NCI-H82 (cell line): Measurements from ENCODE around the gene USP53.
"Not testable (repeated sequence)": the region's sequence is repeated elsewhere in the genome, so short reads cannot be mapped to it uniquely, and the experiment has no call there.

ENCODE experiments used
- DNase-seq: peaks from one replicate; lab custom pipeline; 2025; lab: John Stamatoyannopoulos, UW

The USP53 gene

DNA sequence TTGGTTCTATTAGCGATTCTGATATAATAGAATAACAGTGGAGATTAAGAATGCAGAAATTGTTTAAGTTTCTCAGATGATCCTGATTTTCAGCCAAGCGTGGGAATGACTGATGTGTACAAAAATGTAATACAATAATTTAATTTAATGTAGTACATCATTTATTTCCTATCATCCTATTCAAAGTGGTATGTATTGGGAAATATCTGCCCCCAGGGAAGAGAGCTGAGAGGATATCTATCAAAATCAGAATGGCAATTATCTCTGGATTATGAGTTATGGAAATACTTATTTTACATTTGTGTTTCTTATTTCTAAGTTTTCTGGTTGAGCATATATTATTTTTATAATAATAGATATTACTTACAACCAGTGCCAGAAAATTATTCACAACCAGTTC, 105.5 kb downstream of the USP53 start:
- DNase-seq = no peak

DNA sequence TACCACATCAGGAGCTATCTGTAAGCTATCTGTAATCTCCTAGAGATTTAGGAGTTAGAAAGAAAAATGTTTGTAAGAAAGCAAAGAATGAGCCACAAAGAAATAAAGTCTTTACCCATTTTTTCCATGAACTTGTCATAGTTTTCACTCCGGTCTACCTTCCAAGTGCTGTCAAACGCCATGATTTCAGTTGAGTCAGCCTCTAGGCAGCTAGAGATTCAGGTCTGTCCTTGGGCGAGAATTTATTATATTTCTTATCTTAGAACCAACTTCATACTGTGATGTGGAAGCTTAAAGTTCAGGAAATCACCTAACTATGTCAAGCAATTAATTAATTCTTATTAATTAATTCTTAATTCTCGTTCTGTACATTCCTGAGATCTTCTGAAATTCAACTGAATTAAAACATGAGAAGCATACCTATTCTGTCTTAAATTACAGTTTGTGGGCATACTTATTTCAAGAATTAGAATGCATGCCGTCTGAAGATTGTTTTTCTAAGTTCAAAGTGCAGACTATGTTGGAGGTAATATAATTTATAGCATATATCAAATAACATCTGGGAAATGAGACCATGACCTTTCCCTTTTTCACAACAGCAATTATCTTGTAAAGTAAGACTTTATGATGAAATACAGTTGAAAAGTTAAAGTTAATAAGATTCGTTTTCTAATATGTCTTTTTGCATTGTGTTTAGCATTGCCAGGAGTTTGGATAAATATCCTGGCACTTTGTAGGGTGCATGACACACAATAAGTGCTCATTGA, 109.6 kb downstream of the USP53 start, which contains the start of gene FABP2:
TSS of gene FABP2 (minus strand) at position 218 of the 767 bp plus-strand sequence. CDS start at position 182, 36 bp downstream.
- DNase-seq = no peak

DNA sequence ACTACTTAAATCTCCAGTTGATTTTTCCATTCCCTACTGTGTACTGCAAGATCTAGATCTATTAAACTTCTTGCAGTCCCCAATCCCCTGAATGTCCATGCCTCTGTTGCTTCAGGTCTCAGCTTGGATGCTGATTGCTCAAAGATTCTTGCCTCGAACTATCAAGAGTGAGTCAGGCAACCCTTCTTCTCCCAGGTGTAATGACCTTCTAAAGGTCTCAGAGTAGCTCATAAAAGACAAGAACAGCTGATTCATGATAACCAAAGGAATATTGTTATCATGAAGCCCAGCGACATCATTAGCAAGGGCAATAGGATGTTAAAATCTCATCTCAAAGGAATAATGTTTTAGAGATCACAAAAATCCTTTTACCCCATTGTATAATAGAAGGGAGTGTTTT, 116.2 kb downstream of the USP53 start:
- no peak for DNase-seq

DNA sequence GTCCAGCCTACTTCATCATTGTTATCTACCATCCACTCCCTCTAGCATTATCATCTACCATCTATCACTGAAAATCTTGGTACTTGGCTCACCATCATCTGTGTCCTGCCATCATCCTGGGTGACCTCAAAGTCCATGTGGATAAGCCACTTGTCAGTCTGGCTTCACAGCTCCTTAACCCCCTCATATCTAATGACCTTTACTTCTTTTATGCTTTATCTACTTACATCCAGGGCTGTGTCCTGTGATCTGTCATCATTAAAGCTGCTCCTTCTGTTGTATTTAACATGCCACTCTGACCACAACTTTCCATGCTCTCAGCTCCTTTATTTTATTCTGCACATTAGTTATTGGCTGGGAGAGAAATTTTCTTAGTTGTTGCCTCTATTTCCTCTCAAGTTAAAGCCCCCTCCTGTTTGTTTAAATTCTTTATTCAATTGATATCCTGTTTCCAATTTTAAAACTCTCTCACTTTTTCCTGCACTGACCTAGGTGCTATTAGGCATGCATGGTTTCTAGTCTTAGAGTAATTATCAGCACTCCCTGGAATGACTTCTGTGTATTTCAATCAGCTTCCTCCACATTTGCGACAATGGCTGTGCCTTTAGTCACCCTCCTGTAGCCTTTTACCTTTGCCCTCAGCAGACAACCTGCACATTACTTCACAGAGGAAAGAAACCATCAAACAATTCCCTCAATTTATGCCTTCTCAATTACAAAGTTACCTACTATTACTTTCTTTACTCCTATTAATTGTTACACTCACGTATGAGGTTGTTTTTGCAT, 117.5 kb downstream of the USP53 start:
- DNase-seq = peak; percentile 16

DNA sequence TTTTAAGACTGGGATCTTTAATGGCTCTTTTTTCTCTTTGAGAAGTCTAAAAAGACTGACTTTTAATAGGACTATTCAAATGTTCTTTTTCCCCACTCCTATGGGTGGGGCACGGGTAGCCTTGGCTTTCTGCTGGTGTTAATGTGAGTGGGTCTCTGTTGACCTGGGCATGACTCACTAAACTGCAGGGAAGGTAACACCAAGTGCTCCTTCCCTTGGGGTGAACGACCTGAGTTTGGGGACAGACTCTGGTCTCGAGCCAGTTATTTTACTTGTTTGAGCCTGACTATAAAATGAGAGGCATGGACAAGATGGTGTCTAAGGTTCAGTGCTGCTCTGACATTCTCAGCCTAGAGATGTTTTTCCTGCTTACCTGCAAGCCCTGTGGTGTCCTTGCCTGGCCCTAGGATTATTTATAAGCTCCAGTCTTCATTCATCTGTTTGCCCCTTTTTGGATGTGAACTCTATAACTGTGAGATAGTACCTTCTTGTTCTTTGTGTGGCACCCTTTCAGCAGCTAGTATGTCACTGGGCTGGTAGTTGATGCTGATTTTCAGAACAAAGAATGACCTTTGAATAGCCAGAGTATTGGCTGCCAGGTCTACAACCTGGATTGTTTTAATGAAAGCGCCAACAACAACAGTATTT, 123.9 kb downstream of the USP53 start:
- DNase-seq = not testable (repeated sequence)

DNA sequence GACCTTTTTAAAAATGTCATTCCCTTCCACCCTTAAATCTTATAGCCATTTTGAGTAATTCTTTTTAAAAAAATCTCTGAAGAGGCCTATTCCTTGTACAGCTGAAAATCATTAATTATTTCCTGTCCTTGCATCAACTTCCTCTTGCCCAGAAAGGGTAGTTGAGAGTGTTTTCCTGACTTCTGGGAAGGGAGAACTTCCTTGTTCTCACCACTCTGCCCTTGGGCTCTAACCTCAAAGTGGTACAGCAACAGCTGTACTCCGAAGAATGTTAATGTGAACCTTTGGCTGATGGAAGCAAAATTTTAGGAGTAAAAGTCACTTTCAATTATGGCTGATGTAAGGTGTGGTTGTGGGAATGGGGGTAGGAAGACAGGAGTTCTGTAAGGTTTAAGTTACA, 124.5 kb downstream of the USP53 start:
- DNase-seq = no peak

DNA sequence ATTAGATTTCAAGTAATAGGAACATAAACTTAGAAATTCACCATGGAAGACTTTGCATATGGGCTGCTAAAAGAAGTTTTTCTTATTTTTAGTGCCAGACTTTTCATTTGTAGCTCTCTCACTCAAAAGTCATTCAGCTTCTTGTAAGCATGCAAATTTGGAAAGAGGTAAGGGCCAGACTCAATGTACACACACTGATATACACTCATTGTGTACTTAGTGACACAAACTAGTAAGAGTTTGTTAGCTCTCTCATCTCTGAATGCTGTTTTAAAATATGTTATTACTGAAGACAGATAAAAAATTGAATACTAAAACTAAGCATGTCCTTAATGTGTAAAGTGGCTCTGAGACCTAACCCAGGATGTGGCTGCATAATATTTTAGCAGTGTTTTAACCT, 127.4 kb downstream of the USP53 start:
- DNase-seq = not testable (repeated sequence)

DNA sequence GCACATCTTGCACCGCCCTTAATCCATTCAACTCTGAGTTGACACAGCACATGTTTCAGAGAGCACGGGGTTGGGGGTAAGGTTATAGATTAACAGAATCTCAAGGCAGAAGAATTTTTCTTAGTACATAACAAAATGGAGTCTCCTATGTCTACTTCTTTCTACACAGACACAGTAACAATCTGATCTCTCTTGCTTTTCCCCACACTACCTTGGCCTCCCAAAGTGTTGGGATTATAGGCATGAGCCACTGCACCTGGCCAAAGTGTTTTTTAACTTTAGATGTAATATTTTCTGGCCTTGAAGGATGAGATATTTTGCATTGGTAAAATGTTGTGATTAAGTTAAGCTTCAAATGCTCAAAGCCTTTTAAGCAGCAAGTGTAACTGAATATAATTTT, 130.8 kb downstream of the USP53 start:
- DNase-seq = not testable (repeated sequence)
